ENCODE measurements around the gene MTMR12. TPM values are rescaled to one million over a fixed set of nuclear protein-coding genes. Genes with fewer than 3 reads are reported as not detected.
A peak's percentile ranks its signal among the peaks of the same experiment; 100 is the strongest.

MTMR12 gene
- total RNA-seq, 1 donor, result 19.9 TPM

- no peak for TF ChIP-seq CTCF (IDR thresholded peaks at IDR 0.05; ENCODE audit: insufficient read depth, low read depth, low read length)
These were observed 33.0 kb downstream of the MTMR12 start for GRCh38 chr5:32279786-32280185.

GRCh38 chr5:32279223-32279622, 33.5 kb downstream of the MTMR12 start:
- H3K4me3 ChIP-seq (ENCODE audit: low read depth, low read length), result no peak overlapping the region
- TF ChIP-seq CTCF (IDR thresholded peaks at IDR 0.05; ENCODE audit: insufficient read depth, low read depth, low read length), result no peak
- DNase-seq (ENCODE audit: low read depth), result no peak

More at GRCh38 chr5:32279786-32280185, 33.0 kb downstream of the MTMR12 start:
- no peak for DNase-seq (ENCODE audit: low read depth)
- H3K4me3 ChIP-seq (ENCODE audit: low read depth, low read length), result no peak overlapping the region

- peak; percentile 93 for DNase-seq (ENCODE audit: low read depth)
- no peak for TF ChIP-seq CTCF (IDR thresholded peaks at IDR 0.05; ENCODE audit: insufficient read depth, low read depth, low read length)
- H3K4me3 ChIP-seq (ENCODE audit: low read depth, low read length), result no peak overlapping the region
These were observed 34.3 kb downstream of the MTMR12 start for GRCh38 chr5:32278406-32278805.

- DNase-seq (ENCODE audit: low read depth), result no peak
- no peak for TF ChIP-seq CTCF (IDR thresholded peaks at IDR 0.05; ENCODE audit: insufficient read depth, low read depth, low read length)
- no peak overlapping the region for H3K4me3 ChIP-seq (ENCODE audit: low read depth, low read length)
These were observed 34.9 kb downstream of the MTMR12 start for GRCh38 chr5:32277798-32278197.

GRCh38 chr5:32276173-32276853, 36.4 kb downstream of the MTMR12 start:
- TF ChIP-seq CTCF (IDR thresholded peaks at IDR 0.05; ENCODE audit: insufficient read depth, low read depth, low read length), result no peak
- no peak overlapping the region for H3K4me3 ChIP-seq (ENCODE audit: low read depth, low read length)
- DNase-seq (ENCODE audit: low read depth), result no peak

- DNase-seq (ENCODE audit: low read depth), result no peak
- no peak overlapping the region for H3K4me3 ChIP-seq (ENCODE audit: low read depth, low read length)
These were observed 37.4 kb downstream of the MTMR12 start for GRCh38 chr5:32275396-32275741.

More at GRCh38 chr5:32275396-32275741, 37.4 kb downstream of the MTMR12 start:
- TF ChIP-seq CTCF (IDR thresholded peaks at IDR 0.05; ENCODE audit: insufficient read depth, low read depth, low read length), result no peak
